GM19328 (cell line): ENCODE data around the gene AK5.

Experiments
- ATAC-seq: cut with Tn5 transposase; IDR thresholded peaks from one replicate; pipeline ENCODE4 v1.9.1; 2021; ENCODE audit warnings: mild to moderate bottlenecking, moderate library complexity; ENCODE audit not compliant: unreplicated experiment

Gene AK5

DNA sequence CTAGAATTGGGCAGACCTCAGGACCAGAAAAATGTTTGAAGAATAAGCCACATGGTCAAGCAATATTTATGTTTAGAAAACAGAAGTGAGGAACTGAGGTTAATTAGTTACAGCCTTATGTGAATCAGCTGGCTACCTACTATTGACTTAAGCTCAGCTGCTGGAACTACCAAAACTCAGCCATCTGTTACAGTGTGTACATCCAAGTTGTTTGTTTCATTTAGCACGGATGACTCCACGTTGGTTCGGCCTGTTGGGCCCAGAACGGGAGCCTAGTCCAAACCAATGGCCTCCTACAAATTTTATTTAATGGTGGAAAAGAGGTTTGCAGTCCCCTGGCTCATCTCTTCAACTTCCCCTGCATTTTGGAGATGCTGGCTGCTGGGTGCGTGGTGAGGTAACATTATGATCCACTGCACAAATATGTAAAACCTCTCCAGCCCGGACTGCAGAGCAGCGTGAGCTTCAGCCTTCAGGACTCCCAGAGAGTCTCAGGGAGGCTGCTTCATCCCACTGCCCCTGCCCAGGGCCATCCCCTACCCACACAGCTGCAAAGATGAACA, 257.2 kb downstream of the AK5 start:
- ATAC-seq = peak; percentile 35

DNA sequence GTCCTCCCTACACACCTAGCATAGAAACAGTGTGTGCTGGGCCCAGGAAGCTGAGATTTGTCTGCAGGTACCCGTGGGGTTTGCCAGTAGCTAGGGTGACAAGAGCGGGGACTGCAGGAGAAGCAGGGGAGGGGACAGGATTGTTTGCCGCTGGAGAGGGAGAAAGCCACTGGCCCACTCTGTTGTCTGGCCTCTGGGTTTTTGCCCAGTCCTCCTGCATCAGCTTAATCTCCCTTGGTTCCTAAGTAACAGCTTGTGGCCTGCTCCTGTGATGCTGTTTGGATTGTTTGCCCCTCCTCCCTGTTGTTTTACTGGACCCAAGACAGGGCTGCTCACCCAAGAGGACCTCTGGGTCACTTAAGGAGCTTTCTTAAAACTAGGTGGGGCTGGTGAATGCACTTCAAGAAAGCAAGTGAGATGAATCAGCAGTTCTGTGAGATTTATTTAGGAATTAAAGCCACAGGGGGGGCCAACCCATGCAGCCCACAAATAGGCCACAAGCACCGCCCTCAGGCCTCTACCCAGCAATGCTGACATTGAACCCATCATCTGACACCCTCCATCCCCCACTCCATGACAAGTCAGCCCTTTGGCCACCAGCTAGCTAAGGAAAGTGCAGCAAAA, 257.8 kb downstream of the AK5 start:
- ATAC-seq = no peak

DNA sequence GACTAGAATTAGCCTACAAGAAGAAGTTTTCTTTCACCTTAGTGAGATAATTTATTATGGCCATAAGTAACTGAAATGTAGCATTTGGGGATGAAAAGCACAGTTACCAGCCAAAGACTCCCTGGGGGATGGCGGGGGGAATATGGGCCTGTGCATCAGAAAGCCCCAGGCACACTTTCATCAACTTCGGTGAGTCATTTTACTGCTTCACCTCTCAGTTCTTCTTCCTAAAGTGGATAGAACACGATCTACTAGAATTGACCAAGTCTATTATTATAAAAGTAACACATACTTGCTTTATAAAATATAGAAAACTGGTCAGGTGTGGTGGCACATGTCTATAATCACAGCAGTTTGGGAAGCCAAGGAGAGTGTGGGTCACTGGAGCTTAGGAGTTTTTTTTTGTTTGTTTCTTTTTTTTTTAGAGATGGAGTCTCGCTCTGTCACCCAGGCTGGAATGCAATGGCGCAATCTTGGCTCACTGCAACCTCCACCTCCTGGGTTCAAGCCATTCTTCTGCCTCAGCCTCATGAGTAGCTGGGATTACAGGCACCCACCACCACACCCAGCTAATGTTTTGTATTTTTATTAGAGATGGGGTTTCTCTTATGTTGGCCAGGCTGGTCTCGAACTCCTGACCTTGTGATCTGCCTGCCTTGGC, 258.8 kb downstream of the AK5 start:
- no peak for ATAC-seq

DNA sequence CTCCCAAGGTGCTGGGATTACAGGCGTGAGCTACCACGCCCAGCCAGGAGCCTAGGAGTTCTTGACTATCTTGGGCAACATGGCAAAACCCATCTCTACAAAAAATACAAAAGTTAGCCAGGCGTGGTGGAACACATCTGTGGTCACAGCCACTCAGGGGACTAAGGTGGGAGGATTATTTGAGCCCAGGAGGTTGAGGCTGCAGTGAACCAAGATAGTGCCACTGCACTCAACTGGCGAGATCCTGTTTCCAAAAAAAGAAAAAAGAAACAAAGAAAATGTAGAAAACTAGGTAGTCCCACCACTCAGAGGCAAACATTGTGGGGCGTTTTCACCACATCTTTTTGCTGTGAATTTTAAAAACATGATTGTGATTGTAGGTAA, 259.3 kb downstream of the AK5 start:
- ATAC-seq = peak; percentile 48

DNA sequence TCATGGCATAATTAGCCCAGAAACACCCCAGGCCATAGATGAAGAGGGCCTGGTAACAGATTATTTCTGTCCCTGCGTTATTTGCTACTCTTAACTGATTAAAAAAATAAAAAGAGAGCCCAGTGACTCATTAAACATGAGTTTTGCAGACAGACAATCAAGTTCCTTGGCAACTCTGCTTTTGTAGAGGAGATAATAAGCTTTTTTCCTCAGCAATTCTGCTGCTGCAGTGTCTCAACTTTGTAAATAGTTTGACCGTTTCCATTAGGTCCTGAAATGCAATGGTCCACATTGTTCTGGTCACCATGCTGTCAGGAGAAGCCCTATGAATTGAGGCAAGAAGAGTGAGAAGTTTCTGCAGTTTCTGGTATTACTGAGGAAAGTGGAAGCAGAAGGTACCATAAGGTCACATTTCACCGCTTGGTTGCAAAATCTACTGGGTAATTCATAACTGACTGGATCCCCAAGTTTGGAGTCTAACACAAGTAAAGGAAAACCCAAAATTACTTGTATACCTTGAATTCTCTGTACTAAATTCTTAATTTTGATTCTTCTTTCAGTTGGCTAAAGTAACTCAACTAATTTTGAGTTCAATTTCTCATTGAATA, 261.1 kb downstream of the AK5 start:
- ATAC-seq = no peak

DNA sequence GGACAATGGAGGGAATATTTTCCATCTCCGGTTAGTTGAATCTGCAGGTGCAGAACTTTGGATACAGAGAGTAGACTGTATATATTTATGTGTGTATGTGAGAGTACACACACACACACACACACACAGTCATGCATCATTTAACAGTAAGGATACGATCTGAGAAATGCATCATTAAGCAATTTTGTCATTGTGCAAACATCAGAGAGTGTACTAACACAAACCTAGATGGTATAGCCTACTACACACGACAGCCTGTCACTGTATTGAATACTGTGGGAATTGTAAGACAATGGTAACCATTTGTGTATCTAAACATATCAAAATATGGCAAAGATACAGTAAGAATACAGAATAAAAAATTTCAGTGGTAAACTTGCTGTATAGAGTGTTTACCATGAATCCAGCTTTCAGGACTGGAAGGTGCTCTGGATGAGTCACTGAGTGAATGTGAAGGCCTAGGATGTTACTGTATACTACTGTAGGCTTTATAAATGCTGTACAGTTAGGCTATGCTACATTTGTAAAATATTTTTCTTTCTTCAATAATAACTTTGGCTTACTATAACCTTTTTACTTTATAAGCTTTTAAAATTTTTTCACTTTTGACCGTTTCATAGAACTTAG, 262.1 kb downstream of the AK5 start:
- no peak for ATAC-seq

DNA sequence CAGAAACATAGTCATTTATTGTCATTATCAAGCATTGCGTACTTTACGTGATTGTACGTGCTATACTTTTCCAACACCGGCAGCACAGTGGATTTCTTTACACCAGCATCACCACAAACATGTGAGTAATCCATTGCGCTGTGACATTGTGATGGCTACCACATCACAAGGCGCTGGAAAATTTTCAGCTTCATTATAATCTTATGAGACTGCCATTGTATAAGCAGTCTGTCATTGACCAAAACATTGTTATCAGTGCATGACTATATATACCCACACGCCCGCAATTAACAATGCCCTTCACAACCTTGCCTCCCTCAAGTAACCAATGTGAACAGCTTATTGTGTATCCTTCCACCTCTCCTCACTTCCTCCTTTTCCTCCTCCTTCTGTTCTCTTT, 263.0 kb downstream of the AK5 start:
- no peak for ATAC-seq

DNA sequence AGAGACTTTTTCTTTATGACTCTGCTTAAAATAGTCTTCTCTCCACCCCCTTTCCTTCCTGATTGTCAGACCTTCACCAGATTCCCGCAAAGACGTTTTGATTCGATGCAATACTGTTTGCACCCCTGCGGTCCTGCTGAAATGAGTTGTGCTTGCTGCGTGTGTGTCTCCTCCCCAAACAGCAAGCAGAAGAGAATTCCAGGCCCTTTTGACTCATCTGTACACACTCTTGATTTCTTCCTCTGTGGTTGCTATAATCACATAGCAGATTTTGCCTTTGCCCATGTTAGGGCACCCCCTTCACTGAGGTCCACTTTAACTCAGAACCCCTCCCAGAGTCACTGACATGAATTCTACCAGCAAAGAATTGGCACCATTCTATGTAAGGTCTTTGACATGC, 264.2 kb downstream of the AK5 start:
- no peak for ATAC-seq

DNA sequence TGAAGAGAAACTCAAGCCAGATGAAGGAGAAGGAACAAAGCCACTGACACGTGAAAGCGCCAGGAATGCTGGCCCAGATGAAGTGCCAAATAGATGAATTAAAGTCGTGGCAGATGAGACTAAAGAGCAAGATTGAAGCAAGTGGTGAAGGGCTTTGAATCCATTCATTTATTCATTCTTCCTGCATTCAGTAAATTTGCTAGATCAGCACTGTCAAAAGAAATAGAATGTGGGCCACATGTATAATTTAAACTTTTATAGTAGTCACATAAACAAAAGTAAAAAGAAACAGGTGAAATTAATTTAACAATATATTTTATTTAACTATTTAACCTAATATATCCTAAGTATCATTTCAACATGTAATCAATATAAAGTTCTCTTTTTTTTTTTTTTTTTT, 265.1 kb downstream of the AK5 start:
- ATAC-seq = no peak

DNA sequence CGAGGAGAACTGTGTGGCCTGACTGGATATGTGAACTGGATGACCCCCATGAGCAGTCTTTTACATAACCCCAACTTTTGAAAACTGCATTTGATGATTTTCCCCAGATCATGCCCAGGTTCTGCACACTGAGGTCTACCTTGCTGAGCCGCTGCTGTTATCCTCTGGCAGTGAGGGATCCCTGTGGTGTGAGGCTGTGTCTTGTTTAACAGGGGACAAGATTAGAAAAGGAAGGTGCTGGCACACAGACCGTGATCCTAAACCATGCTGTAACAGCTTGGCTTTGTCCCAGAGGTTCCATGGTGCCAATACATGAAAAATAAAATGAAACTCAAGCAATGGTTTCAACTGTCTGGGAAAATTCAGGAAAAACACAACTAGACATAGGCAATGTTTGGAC, 266.5 kb downstream of the AK5 start:
- ATAC-seq = no peak

DNA sequence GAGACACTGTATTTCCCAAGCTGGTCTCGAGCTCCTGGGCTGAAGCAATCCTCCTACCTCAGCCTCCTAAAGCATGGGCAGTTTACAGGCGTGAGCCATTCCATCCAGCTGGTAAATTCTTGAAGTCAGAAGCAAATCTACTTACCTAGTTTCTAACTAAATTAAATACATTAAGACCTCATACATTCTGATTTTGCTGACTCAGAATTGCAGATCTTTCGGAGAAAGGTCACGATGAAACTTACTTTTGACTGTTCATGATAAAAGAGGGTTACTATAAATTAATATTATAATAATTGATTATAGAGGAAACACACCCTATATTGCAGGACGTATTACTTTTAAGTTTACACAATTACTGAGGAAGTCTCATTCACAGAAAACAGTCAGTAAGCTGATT, 268.3 kb downstream of the AK5 start:
- ATAC-seq = no peak

DNA sequence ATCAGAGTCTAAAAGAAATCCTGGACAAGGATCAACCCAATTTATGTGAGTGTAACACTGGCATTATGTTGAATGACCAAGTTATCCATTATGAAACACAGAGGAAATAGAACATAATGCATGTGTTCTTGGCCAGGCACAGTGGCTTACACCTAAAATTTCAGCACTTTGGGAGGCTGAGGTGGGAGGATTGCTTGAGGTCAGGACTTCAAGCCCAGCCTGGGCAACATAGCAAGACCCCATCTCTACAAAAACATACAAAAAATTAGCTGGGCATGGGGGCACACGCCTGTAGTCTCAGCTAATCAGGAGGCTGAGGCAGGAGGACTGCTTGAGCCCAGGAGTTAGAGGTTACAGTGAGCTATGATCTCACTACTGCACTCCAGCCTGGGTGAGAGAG, 270.8 kb downstream of the AK5 start:
- no peak for ATAC-seq

DNA sequence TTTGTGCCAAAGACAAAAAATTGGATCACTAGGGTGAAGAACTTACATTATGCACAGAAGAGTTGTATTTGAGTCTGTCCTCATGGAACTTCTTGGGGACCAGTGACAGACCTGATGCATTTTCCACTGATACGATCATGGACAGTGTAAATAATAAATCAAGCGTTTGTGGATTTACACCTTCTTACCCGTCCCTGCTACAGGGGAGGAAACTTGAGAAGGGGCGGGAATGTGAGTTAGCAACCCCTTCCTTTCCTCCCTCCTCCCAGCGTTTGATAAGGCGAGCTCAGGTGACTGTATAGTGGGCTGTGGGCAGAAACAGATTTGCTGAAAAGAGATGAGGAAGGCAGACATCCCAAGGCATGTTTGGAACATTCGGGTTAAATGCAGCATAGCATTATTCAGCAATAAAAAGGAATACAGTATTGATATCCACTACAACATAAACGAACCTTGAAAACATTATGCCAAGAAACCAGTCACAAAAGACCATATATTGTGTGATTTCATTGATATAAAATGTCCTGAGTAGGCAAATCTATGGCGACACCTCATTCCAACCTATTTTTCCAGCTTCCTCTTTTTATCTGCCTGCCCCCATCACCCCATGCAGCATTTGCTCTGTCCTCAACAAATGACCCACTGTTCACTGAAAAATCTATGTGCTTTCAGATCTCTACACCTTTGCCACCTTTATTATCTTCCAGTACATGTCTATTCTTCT, 271.9 kb downstream of the AK5 start:
- no peak for ATAC-seq

DNA sequence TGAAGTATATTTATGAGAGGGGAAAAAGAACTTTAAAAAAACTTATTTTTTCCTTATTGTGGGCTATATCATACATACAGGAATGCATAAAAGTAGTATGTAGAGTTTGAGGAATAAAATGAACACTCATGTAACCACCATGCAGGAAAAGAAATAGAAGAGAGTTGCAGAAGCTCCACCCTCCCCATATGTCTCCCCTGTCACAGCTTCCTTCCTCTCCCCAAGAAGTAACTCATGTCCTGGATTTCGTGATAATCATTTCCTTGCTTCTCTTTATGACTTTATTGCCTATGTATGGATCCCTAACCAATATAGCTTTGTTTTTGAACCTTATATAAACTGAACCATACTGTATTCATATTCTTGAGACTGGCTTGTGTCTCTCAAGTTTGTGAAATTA, 274.2 kb downstream of the AK5 start:
- no peak for ATAC-seq

DNA sequence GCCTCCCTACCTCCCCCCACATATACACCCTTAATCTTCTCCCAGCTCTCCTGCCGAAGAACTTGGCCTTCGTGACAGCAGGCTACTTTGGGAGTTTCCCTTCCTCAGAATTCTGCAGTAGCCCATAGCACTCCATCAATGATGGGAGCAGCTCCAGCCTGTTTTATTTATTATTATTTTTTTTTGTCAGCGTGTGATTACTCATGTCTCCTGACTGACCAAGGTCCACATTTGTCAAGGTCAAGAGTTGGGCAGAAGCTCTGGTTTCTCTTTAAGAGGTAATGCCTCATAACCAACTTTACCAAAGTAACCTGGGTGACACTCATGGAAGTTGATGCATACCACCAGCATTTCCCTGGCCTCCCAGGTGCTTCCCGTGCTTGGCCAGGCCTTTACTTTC, 275.2 kb downstream of the AK5 start:
- ATAC-seq = no peak

DNA sequence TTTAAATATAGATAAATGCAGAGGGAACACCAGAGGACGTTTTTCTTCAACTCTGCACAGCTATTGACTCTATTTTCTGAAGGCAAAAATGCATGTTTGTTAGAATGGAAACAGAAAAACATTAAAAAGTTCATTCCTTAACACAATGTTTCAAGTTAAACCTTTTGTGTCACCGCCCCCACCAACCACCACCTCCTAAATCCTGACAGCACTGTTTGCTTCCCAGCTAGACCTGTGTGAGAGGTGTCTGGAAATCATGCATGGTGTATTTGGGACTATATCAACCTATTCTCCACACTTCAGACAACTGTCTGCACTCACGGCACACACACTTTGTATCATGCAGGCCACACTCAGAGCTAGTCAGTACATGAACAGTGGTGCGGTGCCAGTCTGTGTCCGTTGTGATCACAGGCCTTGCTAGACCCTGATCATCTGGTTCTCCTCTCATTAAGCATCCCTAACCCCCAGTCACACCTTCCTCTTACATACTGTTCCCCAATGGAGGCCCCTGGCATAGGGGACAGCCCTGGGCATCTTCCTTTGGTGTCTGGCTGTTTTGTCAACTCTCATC, 276.9 kb downstream of the AK5 start:
- no peak for ATAC-seq

DNA sequence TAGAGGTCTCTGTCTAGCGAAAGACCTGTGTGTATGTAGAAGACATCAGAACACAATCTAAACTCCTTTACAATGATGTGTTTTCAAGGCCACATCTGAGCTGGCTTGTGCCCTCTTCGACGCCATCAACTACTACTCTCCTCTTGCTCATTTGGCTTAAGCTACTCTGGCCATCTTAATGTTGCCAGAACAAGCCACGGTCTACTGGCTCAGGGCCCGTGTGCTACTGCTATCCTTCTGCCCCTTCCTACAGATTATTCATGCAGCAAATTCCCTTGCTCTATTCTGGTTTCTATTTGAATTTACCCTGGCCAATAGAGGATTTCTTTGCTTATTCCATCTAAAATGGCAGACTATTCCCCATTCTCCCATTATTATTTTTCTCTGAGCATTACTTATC, 278.9 kb downstream of the AK5 start:
- ATAC-seq = no peak

DNA sequence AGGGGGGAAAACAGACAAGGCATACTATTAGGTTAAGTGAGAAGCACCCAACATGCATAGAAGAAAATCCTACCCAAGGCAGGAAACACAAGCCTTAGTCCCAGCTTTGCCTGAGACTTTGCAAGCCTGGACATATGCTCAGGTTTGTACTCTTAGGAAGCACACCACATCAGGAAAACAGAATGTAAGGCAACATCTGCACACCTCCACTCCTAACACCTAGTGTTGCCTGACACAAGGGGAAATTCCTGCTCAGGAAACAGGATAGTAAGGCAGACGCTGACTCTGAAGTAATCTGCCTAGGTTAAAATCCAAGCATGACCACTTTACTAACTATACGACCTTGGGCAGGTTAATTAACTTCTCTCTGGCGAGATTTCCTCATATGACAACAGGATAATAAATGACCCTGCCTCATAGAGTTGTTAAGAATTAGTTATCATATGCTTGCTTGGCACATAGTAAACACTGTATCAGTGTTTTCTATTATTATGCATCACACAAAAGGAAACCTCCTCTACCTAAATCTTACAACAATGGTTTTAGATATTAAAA, 280.9 kb downstream of the AK5 start:
- ATAC-seq = no peak

DNA sequence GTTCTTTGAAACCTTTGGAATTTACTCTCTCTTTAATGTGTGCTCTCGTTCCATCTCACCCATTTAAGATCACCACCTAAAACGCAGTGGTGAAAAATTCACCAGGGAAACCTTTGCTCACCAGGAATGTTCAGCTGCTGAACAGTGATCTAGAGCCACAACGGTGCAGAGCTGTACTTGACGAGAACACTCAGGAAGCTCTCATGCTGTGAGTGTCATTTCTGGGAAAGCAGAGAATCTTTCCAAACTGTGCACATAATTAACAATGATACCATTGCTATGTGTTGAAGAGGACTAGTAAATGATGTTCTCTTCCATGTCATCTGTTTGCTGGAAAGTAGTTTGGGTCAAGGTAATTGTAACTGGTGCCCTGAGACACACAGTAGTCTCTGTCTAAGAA, 283.5 kb downstream of the AK5 start:
- no peak for ATAC-seq

DNA sequence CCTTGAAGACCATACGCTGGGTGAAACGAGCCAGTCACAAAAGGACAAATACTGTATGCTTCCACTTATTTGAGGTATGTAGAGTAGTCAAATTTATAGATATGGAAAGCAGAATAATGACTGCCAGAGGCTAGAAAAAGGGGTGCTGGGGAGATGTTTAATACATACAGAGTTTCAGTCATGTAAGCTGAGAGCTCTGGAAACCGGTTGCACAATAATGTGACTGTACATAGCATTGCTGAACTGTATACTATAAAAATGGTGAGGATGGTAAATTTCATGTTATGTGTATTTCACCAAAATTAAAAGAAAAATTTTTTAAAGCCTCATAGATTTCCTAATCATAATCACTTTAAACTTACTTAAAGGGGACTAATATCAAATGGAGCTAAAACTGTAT, 289.8 kb downstream of the AK5 start:
- no peak for ATAC-seq

DNA sequence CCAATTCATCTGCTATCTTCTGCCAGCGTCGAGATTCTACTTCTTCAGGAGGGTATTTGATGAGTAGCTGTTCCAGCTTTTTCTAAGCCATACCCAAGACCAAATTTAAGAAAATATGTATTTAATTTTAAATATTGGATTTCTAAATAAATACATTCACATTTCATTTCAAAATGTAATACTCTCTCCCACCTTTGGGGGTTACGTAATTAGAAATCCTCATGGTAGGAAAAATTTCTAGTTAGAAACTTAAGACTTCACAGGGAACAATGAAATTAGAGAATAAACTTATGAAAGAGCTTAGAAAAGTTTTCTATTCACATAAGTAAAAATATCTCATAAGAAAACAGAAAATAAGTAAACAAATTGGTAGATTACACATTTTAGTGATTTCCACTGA, 297.7 kb downstream of the AK5 start:
- ATAC-seq = no peak
